GM23248 (cell line): ENCODE results near the gene ATP2A2. TPM values are rescaled to one million over a fixed set of nuclear protein-coding genes. Genes with fewer than 3 reads are reported as not detected.
"Not testable (repeated sequence)": the region's sequence is repeated elsewhere in the genome, so short reads cannot be mapped to it uniquely, and the experiment has no call there.

Source experiments
- DNase-seq: peaks from one replicate; pipeline ENCODE4 v3.0.0-alpha.2; 2015
- H2AFZ ChIP-seq: fragments of 200-600 bp; sonication (generic); 2 replicates; pipeline ENCODE4 v1.6.1; 2016; ENCODE audit warnings: antibody characterized with exemption
- H3F3A ChIP-seq: fragments of 200-600 bp; sonication (generic); 2 replicates; pipeline ENCODE4 v1.6.1; 2016; ENCODE audit warnings: mild to moderate bottlenecking, antibody characterized with exemption, mixed run types; ENCODE audit not compliant: insufficient read depth
- H3K27ac ChIP-seq: fragments of 200-600 bp; sonication (generic); 2 replicates; pipeline ENCODE4 v1.5.1; 2016; ENCODE audit warnings: mild to moderate bottlenecking
- H3K27me3 ChIP-seq: fragments of 200-600 bp; sonication (generic); replicated peaks from 2 replicates; pipeline ENCODE4 v1.6.1; 2016; ENCODE audit warnings: mild to moderate bottlenecking; ENCODE audit not compliant: insufficient read depth
- H3K36me3 ChIP-seq: fragments of 200-600 bp; sonication (generic); 2 replicates; pipeline ENCODE4 v1.6.1; 2016; ENCODE audit warnings: low read depth, mild to moderate bottlenecking
- H3K4me1 ChIP-seq: fragments of 200-600 bp; sonication (generic); 2 replicates; pipeline ENCODE4 v1.6.1; 2016; ENCODE audit warnings: mild to moderate bottlenecking; ENCODE audit not compliant: insufficient read depth
- H3K4me2 ChIP-seq: fragments of 200-600 bp; sonication (generic); one replicate; pipeline ENCODE4 v1.6.1; 2016; ENCODE audit warnings: mild to moderate bottlenecking; ENCODE audit not compliant: unreplicated experiment
- H3K4me3 ChIP-seq: fragments of 200-600 bp; sonication (generic); 2 replicates; pipeline ENCODE4 v1.5.1; 2016; ENCODE audit warnings: mild to moderate bottlenecking
- H3K79me2 ChIP-seq: fragments of 200-600 bp; sonication (generic); 2 replicates; pipeline ENCODE4 v1.6.1; 2016; ENCODE audit warnings: mild to moderate bottlenecking; ENCODE audit not compliant: insufficient read depth
- H3K9ac ChIP-seq: fragments of 200-600 bp; sonication (generic); 2 replicates; pipeline ENCODE4 v1.6.1; 2016; ENCODE audit warnings: mild to moderate bottlenecking
- H3K9me2 ChIP-seq: fragments of 200-600 bp; sonication (generic); 2 replicates; pipeline ENCODE4 v1.6.1; 2016; ENCODE audit warnings: mixed run types, mild to moderate bottlenecking, moderate library complexity; ENCODE audit not compliant: insufficient read depth
- H3K9me3 ChIP-seq: fragments of 200-600 bp; sonication (generic); one replicate; pipeline ENCODE4 v1.6.1; 2017; ENCODE audit warnings: low read depth
- H4K20me1 ChIP-seq: fragments of 200-600 bp; sonication (generic); 2 replicates; pipeline ENCODE4 v1.6.0; 2016; ENCODE audit not compliant: insufficient read depth
- EZH2 ChIP-seq: fragments of 200-600 bp; sonication (generic); IDR thresholded peaks from 2 replicates; pipeline ENCODE4 v1.6.1; 2018; ENCODE audit warnings: antibody characterized with exemption, mild to moderate bottlenecking; ENCODE audit not compliant: insufficient read depth, poor library complexity, severe bottlenecking
- EZH2phosphoT487 ChIP-seq: fragments of 200-600 bp; sonication (generic); IDR thresholded peaks from 2 replicates; pipeline ENCODE4 v1.6.1; 2018; ENCODE audit warnings: antibody characterized with exemption, moderate library complexity, mild to moderate bottlenecking, low read depth; ENCODE audit not compliant: insufficient read depth
- WGBS, 2 experiments: methylation state at CpG; one replicate each; pipeline ENCODE4 v1.1.6; 2015 to 2017; ENCODE audit warnings: low lambda C conversion rate in 2 of 2, low coverage in 1 of 2; ENCODE audit errors: missing lambda C conversion rate in 2 of 2; 5-methylcytosine and 5-hydroxymethylcytosine counted together
- in situ Hi-C: fragments of 300-500 bp; cut with MboI; formaldehyde crosslinking; loops from 2 replicates; pipeline ENCODE4 v1.15.0; 2020
- polyA plus RNA-seq: library from polyadenylated mRNA; unstranded; fragments of >200 nt; fragmentation: Nextera tagmentation; extraction: Ambion mirVana; gene quantifications from 2 replicates; pipeline ENCODE4 v1.2.1, GENCODE V29; 2016
- total RNA-seq: library from RNA; depleted of rRNA; stranded (reverse); fragments of >200 nt; shearing (Covaris generic); gene quantifications from 2 replicates; pipeline ENCODE4 v1.2.3, GENCODE V29; 2014

Gene ATP2A2
- total and polyA plus RNA-seq, 2 experiments from 2014 or later: 29.5 to 142 TPM

- H3F3A ChIP-seq: peaks cover 18% of the 10 kb centered on the region
- no peaks in the 10 kb centered on the region for H3K27me3 ChIP-seq
- no peak overlapping the region for H3K4me3 ChIP-seq
- no peak overlapping the region for H3K4me2 ChIP-seq
- H3K27ac ChIP-seq: no peak overlapping the region
- H3K36me3 ChIP-seq: peaks cover 27% of the 10 kb centered on the region
- no peaks in the 10 kb centered on the region for H4K20me1 ChIP-seq
- TF ChIP-seq EZH2phosphoT487 (no peak), EZH2 (no peak)
- H3K9me2 ChIP-seq: no peaks in the 10 kb centered on the region
- DNase-seq: no peak
- 38 to 55% methylated on average over 4 of the region's 4 CpGs for WGBS, 2 experiments
- no peaks in the 10 kb centered on the region for H3K9me3 ChIP-seq
- H3K79me2 ChIP-seq: no peaks in the 10 kb centered on the region
- H3K4me1 ChIP-seq: no peaks in the 10 kb centered on the region
- in situ Hi-C loops: no loop called here
- H2AFZ ChIP-seq: no peak overlapping the region
- H3K9ac ChIP-seq: no peak overlapping the region
These were observed 92.0 kb downstream of the ATP2A2 start for GRCh38 chr12:110373025-110373424.

GRCh38 chr12:110373425-110373824 lies 92.4 kb downstream of the ATP2A2 start:
- Histone ChIP-seq H3F3A (peaks cover 18% of the 10 kb centered on the region), H3K4me2 (no peak overlapping the region), H3K27me3 (no peaks in the 10 kb centered on the region), H2AFZ (no peak overlapping the region), H3K9me2 (no peaks in the 10 kb centered on the region), H3K27ac (no peak overlapping the region), H3K4me1 (no peaks in the 10 kb centered on the region), H3K9ac (no peak overlapping the region), H3K79me2 (no peaks in the 10 kb centered on the region), H3K36me3 (peaks cover 27% of the 10 kb centered on the region), H3K4me3 (no peak overlapping the region), H3K9me3 (no peaks in the 10 kb centered on the region), H4K20me1 (no peaks in the 10 kb centered on the region)
- no peak for DNase-seq
- in situ Hi-C loops: no loop called here
- TF ChIP-seq EZH2 (no peak), EZH2phosphoT487 (no peak)
- WGBS, 2 experiments: 24 to 43% methylated on average over 2 of the region's 2 CpGs

GRCh38 chr12:110373962-110374611 lies 93.0 kb downstream of the ATP2A2 start:
- Histone ChIP-seq H3K9me3 (no peaks in the 10 kb centered on the region), H3K4me3 (no peak overlapping the region), H3F3A (peaks cover 18% of the 10 kb centered on the region), H3K27me3 (no peaks in the 10 kb centered on the region), H3K4me1 (no peaks in the 10 kb centered on the region), H3K27ac (no peak overlapping the region), H3K36me3 (peaks cover 27% of the 10 kb centered on the region), H3K4me2 (no peak overlapping the region), H2AFZ (no peak overlapping the region), H3K9ac (no peak overlapping the region), H3K79me2 (no peaks in the 10 kb centered on the region), H3K9me2 (no peaks in the 10 kb centered on the region), H4K20me1 (no peaks in the 10 kb centered on the region)
- WGBS, 2 experiments: 82 to 85% methylated on average over 13 of the region's 13 CpGs
- TF ChIP-seq EZH2: no peak
- no peak for TF ChIP-seq EZH2phosphoT487
- DNase-seq: no peak
- in situ Hi-C loops: no loop called here

- peaks cover 56% of the 10 kb centered on the region for H3K36me3 ChIP-seq
- H3K9me2 ChIP-seq, in situ Hi-C loops, H3K27ac ChIP-seq, H3K9ac ChIP-seq, H3F3A ChIP-seq, H3K27me3 ChIP-seq, H3K4me3 ChIP-seq, H3K4me1 ChIP-seq, H3K79me2 ChIP-seq, H4K20me1 ChIP-seq, H3K9me3 ChIP-seq, H3K4me2 ChIP-seq, DNase-seq, H2AFZ ChIP-seq: not testable (repeated sequence)
- 94 to 96% methylated on average over 17 of the region's 17 CpGs for WGBS, 2 experiments
These were observed 97.2 kb downstream of the ATP2A2 start for GRCh38 chr12:110378131-110378790.
